NT2/D1 (cell line): ENCODE results near the gene GNG5.
"Not testable (repeated sequence)": the region's sequence is repeated elsewhere in the genome, so short reads cannot be mapped to it uniquely, and the experiment has no call there.

Experiments used
- DNase-seq: peaks from one replicate; pipeline ENCODE4 v3.0.0-alpha.2; 2011; ENCODE audit warnings: low read depth, low spot score
- H3K27me3 ChIP-seq: 2 replicates; pipeline ENCODE4 v1.6.0; 2011; ENCODE audit warnings: mild to moderate bottlenecking; ENCODE audit not compliant: insufficient read length, insufficient read depth
- H3K36me3 ChIP-seq: 2 replicates; pipeline ENCODE4 v1.6.1; 2011; ENCODE audit warnings: mild to moderate bottlenecking, low read length, mixed read lengths; ENCODE audit not compliant: insufficient read depth, insufficient read length
- H3K4me1 ChIP-seq: 2 replicates; pipeline ENCODE4 v1.5.1; 2011; ENCODE audit not compliant: insufficient read depth, insufficient read length
- H3K4me3 ChIP-seq: 2 replicates; pipeline ENCODE4 v1.5.1; 2011; ENCODE audit warnings: low read depth; ENCODE audit not compliant: insufficient read length
- H3K9ac ChIP-seq: 2 replicates; pipeline ENCODE4 v1.6.0; 2011; ENCODE audit warnings: low read depth; ENCODE audit not compliant: insufficient read length
- H3K9me3 ChIP-seq: 2 replicates; pipeline ENCODE4 v1.5.1; 2011; ENCODE audit warnings: mild to moderate bottlenecking, low read length; ENCODE audit not compliant: insufficient read depth
- SUZ12 ChIP-seq: IDR thresholded peaks from 2 replicates; pipeline ENCODE4 v1.6.1; 2011; ENCODE audit not compliant: insufficient read length, insufficient read depth; ENCODE audit errors: extremely low read depth
- YY1 ChIP-seq: IDR thresholded peaks from 2 replicates; pipeline ENCODE4 v1.6.1; 2011; ENCODE audit not compliant: insufficient read length, insufficient read depth
- ZNF274 ChIP-seq: IDR thresholded peaks from 2 replicates; pipeline ENCODE4 v1.6.1; 2011; ENCODE audit warnings: mild to moderate bottlenecking, low read depth, low read length

The GNG5 gene

DNA sequence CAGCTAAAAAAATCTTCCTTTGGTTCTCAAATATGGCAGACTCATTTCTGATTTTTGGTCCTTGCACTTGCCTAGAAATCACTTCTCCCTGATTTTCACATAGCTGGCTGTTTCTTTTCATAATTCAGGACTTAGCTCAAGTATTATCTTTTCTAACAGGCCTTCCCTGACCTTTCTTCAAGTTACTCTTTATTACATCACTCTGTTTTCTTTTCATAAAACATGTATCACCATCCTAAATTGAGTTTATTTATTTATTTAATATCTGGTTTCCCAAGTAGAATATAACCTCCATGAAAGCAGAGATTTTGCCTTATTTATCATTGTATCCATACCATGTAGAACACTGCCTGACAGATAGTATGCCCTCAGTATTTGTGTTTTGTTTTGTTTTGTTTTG lies 18.2 kb upstream of the GNG5 start:
- H3K9ac ChIP-seq: no peak overlapping the region
- no peaks in the 10 kb centered on the region for H3K27me3 ChIP-seq
- H3K9me3 ChIP-seq: peaks cover 17% of the 10 kb centered on the region; the same call in 1 of the 2 replicates
- H3K36me3 ChIP-seq: no peaks in the 10 kb centered on the region
- no peak for DNase-seq
- no peak overlapping the region for H3K4me3 ChIP-seq
- TF ChIP-seq SUZ12 (no peak), YY1 (no peak), ZNF274 (no peak)
- no peaks in the 10 kb centered on the region for H3K4me1 ChIP-seq

DNA sequence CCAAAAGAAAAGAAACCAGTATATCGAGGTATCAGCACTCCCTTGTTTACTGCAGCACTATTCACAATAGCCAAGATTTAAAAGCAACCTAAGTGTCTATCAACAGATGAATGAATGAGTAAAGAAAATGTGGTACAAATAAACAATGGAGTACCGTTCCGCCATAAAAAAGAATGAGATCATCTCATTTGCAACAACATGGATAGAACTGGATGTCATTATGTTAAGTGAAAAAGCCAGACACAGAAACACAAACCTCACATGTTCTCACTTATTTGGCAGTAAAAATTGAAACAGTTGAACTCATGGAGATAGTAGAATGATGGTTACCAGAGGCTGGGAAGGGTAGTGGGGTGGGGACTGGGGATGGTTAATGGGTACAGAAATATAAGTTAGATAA lies 4.3 kb upstream of the GNG5 start:
- no peaks in the 10 kb centered on the region for H3K9me3 ChIP-seq
- no peaks in the 10 kb centered on the region for H3K36me3 ChIP-seq
- TF ChIP-seq SUZ12 (no peak), ZNF274 (no peak), YY1 (no peak)
- H3K4me1 ChIP-seq: no peaks in the 10 kb centered on the region
- no peak overlapping the region for H3K4me3 ChIP-seq
- no peaks in the 10 kb centered on the region for H3K27me3 ChIP-seq
- no peak for DNase-seq
- H3K9ac ChIP-seq: no peak overlapping the region

DNA sequence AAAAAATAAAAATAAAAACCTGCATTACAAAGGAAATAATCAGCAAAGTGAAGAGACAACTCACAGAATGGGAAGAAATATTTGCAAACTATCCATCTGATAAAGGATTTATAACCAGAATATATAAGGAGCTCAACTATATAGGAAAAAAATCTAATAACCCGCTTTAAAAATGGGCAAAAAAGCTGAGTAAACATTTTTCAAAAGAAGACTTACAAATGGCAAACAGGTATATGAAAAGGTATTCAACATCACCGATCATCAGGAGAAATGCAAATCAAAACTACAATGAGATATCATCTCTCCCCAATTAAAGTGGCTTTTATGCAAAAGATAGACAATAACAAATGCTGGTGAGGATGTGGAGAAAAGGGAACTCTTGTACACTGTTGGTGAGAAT lies 3.8 kb upstream of the GNG5 start:
- no peak overlapping the region for H3K4me3 ChIP-seq
- no peaks in the 10 kb centered on the region for H3K36me3 ChIP-seq
- no peaks in the 10 kb centered on the region for H3K27me3 ChIP-seq
- H3K9ac ChIP-seq: no peak overlapping the region
- DNase-seq: no peak
- H3K4me1 ChIP-seq: no peaks in the 10 kb centered on the region
- TF ChIP-seq ZNF274 (no peak), YY1 (no peak), SUZ12 (no peak)
- H3K9me3 ChIP-seq: no peaks in the 10 kb centered on the region

DNA sequence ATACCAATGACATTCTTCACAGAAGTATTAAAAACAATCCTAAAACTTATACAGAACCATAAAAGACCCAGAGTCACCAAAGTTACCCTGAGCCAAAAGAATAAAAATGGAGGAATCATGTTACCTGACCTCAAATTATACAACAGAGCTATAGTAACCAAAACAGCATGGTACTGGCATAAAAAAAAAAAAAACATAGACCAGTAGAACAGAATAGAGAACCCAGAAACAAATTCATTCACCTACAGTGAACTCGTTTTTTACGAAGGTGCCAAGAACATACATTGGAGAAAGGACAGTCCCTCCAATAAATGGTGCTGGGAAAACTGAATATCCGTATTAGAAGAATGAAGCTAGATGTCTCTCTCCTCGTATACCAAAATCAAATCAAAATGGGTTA lies 2.6 kb upstream of the GNG5 start:
- Histone ChIP-seq H3K36me3 (peaks cover 2% of the 10 kb centered on the region), H3K4me3 (no peak overlapping the region), H3K27me3 (no peaks in the 10 kb centered on the region), H3K4me1 (no peaks in the 10 kb centered on the region), H3K9me3 (no peaks in the 10 kb centered on the region), H3K9ac (no peak overlapping the region)
- DNase-seq: no peak
- TF ChIP-seq YY1 (no peak), SUZ12 (no peak), ZNF274 (no peak)

DNA sequence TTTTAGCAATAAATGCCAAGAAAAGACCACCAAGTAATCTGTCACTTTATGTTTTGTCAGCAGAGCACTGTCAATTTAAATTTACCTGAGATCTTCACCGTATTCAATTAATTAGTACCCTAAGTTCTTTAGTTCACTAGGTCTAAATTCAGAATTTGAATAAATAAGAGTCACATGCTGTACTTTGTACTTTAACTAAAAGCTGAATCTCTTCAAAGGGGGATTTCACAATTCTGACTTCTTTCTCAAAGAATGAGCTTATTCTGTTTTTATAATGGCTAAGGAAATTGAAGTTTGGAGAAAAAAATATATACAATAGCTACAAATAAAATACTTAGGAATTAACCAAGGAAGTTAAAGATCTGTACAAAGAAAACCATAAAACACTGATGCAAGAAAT lies 2.1 kb upstream of the GNG5 start:
- H3K36me3 ChIP-seq: peaks cover 7% of the 10 kb centered on the region
- no peak overlapping the region for H3K9ac ChIP-seq
- TF ChIP-seq ZNF274: no peak
- no peak for TF ChIP-seq YY1
- no peak for TF ChIP-seq SUZ12

DNA sequence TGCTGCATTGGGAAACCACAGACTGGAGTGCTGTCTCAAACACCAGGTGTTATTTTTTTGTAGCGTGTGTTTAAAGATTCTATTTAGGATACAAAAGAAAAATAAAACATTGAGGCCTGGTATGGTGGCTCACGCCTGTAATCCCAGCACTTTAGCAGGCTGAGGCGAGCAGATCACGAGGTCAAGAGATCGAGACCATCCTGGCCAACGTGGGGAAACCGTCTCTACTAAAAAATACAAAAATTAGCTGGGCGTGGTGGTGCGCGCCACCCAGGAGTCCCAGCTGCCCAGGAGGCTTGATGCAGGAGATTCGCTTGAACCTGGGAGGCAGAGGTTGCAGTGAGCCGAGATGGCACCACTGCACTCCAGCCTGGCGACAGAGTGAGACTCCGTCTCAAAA lies 1.5 kb upstream of the GNG5 start:
- H3K9me3 ChIP-seq, H3K4me3 ChIP-seq, H3K9ac ChIP-seq, H3K27me3 ChIP-seq, DNase-seq, H3K4me1 ChIP-seq: not testable (repeated sequence)
- peaks cover 12% of the 10 kb centered on the region for H3K36me3 ChIP-seq

More for the DNA sequence above, 2.1 kb upstream of the GNG5 start:
- no peak overlapping the region for H3K4me3 ChIP-seq
- H3K4me1 ChIP-seq: no peaks in the 10 kb centered on the region
- DNase-seq: no peak
- no peaks in the 10 kb centered on the region for H3K27me3 ChIP-seq
- no peaks in the 10 kb centered on the region for H3K9me3 ChIP-seq

DNA sequence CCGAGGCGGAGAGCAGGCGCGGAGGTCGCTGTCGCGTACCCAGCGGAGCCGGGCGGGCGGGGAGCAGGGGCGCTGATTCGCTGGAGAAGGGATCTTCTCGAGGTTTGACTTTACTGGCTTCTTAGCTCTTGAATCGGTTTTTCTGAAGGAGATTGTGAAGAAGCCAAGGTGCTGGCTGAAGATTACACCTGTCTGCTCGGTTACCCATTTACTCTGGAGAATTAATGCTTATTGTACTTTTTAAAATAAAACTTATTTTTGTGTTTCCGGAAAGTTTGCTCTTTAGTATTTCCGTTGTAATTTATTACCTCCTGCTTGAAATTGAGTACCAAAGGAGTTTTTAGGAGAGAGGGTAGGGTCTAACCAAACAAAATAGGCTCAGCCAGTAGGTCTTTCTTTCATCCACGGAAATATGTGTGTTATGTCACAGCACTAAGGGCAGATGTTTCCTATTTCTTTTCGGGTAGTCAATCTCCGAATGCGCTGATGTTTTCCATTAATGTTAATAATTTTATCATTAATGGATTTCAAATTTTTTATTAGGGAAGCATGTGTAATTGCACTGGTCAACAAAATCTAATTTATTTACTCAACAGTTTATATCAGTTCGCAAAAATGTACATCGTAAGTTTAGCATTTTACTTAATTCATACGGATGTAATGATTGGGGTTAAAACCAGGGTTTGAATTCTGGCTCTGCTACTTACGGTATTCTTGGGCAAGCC lies 510 bp upstream of the GNG5 start:
- Histone ChIP-seq H3K36me3 (peaks cover 16% of the 10 kb centered on the region), H3K27me3 (no peaks in the 10 kb centered on the region), H3K9ac (peak overlapping the region; percentile 57), H3K4me1 (no peaks in the 10 kb centered on the region), H3K9me3 (no peaks in the 10 kb centered on the region), H3K4me3 (peak overlapping the region; percentile 93)
- TF ChIP-seq ZNF274 (no peak), YY1 (no peak), SUZ12 (no peak)
- no peak for DNase-seq

DNA sequence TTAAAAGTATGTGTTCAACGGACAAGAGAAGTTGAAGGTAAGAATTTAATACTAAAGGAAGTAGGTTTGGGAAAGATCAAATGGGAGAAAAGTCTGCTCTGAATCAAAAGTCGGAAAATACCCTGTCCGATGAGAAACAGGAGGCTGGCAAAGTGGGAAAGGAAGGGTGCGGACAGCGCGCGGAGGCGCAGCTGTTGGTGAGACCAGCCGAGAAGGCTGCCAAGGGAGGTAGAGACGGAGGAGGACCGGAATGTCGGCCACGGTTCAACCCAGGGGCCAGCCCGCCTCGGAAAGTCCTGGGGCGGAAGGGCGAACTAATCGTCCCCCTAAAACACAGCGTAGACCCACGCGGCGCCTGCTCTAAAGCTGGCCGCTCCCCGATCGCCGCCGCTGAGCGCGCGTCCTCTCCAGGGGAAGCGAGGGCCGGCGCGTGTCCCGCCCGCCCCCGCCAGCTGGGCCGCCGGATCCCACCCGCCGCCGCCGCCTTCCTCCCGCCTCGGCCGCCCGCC lies 834 bp downstream of the GNG5 start:
- Histone ChIP-seq H3K4me3 (peak overlapping the region; percentile 93), H3K27me3 (no peaks in the 10 kb centered on the region), H3K36me3 (peaks cover 29% of the 10 kb centered on the region), H3K9me3 (no peaks in the 10 kb centered on the region), H3K4me1 (no peaks in the 10 kb centered on the region), H3K9ac (peak overlapping the region; percentile 97)
- DNase-seq: peak; percentile 25
- no peak for TF ChIP-seq YY1
- no peak for TF ChIP-seq SUZ12
